T1000 (cell line): ENCODE data around the gene MMEL1.
"Not testable (repeated sequence)": the region's sequence is repeated elsewhere in the genome, so short reads cannot be mapped to it uniquely, and the experiment has no call there.

Experiments used
- DNase-seq: peaks from one replicate; lab custom pipeline; 2025; ENCODE audit warnings: mixed read lengths; lab: John Stamatoyannopoulos, UW

MMEL1 gene

DNA sequence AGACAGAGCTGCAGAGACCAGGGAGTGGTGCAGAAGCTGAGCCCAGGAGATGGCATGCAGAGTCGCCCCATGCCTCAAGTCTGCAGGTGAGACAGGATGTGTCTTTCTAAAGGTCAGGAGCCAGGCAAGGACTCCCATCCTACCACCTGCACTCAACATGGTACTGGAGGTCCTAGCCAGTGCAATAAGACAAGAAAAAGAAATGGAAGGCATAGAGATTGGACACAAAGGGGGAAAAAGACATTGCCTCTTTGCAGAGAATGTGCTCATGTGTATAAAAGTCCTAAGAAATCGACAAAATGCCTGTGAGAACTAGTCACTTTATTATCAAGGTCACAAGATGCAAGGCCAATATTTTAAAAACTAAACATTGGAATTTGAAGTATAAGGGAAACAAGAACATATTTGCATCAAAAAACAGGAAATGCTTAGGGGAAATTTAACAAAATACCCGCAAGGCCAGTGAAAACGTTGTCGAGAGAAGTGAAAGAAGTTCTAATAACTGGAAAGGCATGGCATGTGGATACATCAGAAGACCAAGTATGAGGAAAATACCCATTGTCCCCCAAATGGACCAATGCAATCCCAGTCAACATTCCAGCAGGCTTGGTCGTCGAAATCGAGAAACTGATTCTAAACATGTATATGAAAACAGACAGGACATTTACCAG lies 59.4 kb downstream of the MMEL1 start:
- no peak for DNase-seq

DNA sequence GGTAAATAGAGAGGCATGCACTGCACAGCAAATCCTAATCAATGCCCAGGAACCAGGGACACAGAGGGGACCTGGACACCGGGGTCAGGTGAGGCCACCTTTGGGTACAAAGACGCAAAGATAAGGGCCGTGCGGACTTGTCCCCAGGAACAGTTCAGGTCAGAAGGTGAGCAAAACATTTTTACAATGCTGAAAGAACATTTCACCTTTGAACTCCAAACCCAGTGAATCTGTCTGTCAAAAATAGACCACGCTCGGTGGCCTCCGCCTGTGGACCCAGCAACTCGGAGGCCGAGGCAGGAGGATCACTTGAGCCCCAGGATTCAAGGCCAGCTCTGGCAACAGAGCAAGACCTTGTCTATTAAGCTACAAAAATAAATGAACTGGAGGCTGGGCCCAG lies 61.5 kb downstream of the MMEL1 start:
- no peak for DNase-seq

DNA sequence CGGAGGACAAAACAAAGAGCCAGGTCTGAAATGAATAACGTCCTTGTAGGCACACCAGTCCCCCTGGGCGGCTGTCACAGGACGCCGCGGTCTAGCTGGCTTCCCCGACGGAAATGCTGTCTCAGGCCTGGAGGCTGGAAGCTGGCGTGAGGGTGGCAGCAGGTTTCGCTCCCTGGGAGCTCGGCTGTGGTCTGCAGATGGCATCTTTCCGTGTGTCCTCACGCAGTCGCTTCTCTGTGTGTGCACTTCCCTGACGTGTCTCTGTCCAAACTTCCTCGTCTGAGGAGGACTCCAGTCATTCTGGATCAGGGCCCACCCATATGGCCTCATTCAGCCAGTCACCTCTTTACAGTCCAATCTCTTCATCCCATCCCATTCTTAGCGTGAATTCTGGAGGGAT lies 62.5 kb downstream of the MMEL1 start:
- DNase-seq, result no peak

DNA sequence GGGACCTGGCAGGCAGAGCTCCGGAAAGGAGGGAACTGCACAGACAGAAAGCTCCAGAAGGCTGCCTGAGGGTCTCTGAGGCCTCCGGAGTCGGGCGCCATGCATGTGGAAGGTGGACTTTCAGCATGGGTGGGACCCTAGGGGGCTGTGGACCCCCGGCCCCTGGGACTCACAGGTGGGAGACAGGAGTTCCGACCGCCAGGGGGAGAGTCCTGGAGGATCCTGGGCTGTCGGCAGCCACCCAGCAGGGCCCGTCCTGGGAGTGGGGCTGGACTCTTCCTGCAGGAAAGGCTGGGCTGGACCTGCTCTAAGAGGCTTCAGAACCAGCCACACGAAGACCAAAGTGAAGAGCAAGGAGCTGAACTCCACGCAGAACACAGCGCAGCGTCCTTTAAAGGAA lies 63.1 kb downstream of the MMEL1 start:
- not testable (repeated sequence) for DNase-seq

DNA sequence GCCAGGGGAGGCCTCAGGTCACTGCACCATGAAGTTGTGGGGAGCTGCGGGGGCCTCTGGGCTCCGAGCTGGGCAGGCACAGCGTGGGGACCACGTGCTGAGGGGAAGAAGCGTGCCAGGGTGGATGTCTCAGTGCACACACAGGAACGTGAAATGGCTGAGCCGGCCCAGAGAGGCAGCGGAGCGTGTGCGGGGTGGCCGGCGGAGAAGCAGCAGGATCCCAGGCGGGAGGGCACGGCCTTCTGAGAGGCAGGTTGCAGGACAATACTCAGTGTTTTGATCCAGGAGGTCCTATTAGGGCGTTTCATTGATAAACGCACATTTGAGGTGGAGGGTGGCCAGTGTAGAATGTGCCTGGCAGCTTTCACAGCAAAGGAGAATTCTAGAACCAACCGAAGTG lies 63.8 kb downstream of the MMEL1 start:
- DNase-seq, result no peak

DNA sequence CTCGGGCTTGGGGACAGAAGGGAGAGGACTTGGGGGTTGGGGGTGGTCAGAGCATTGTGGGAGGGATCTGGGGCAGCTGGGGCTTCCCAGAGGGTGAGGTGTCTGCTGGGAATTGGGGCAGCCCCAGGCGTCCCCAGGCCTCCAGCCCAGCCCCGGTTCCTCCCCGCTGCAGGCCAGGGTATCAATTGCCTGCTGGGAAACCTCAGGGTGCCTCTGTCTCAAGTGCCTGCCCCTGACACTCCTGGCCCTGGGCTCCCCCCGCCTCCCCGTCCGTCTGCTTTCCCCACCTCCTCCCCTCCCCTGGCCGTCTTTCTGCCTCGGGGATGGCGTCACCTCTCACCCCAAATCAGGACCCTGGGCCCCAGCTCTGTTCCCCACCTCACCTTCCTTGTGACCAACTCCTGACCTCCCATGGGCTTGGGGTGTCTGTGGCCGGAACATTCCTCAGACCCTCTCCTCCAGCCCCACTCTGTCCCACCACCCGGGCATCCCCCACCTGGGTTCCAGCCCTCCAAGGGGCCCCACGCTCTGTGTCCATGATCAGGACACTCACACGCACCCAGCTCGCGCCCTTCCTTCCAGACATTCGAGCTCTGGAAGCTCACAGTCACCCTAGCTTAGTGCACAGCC lies 64.5 kb downstream of the MMEL1 start:
- not testable (repeated sequence) for DNase-seq

DNA sequence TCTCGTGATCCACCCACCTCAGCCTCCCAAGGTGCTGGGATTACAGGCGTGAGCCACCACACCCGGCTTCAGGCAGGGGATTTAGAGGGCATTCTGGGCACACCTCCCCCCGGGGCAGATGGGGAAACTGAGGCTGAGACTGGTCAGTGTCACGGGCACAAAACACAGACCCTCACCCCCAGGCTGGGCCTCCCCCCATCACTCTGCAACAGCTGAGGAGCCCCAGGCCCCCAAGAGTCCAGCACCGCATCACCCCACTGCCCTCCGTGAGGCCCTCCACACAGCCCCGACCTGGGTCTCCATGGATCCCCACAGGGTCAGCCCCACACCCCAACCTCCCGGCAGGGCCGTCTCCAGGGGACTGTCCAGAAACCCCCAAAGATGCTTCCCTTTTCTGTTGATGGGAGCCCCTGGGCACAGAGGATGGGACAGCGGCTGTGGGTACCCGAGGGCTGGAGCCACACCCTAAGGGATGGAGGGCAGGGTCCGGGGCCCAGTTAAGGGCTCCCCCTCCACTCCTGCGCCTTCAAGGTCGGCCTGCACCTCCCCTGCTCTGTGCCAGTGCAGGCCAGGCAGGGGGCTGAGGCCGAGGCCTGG lies 65.6 kb downstream of the MMEL1 start:
- DNase-seq, result no peak

DNA sequence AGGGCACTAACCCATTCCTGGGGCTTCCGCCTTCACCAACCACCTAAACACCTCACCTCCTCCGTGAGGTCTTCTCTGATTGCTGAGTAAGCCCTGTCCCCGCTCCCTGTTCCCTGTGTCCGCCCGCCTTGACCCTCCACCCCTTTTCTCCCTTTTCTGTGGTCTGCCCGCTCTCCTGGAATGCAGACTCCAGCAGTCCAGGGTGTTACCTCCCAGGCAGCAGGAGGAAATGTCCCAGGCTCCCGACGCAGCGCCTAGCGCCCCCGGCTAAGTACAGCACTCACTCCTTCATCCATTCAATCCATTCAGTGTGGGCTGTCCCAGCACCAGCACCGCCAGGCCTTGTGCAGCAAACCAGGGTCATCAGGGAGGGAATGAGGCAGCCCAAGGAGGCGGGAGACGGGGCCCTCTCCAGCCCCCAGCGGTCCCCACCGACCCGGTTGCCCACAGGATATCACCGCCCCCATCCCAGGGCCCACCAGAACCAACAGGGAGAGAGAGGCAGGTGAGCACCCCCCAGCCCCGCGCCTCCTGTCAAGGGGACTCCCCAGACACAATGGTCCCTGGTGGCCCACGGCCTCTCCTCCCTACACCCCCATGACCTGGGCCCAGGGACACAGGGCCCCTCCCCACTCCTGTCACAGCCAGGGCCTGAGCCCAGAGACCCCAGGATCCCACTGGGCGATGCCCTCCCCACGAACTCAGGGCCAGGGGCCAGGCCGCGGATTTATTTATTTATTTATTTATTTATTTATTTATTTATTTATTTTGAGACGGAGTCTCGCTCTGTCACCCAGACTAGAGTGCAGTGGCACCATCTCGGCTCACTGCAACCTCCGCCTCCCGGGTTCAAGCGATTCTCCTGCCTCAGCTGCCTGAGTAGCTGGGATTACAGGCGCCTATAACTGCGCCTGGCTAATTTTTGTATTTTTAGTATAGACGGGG lies 66.4 kb downstream of the MMEL1 start:
- no peak for DNase-seq

DNA sequence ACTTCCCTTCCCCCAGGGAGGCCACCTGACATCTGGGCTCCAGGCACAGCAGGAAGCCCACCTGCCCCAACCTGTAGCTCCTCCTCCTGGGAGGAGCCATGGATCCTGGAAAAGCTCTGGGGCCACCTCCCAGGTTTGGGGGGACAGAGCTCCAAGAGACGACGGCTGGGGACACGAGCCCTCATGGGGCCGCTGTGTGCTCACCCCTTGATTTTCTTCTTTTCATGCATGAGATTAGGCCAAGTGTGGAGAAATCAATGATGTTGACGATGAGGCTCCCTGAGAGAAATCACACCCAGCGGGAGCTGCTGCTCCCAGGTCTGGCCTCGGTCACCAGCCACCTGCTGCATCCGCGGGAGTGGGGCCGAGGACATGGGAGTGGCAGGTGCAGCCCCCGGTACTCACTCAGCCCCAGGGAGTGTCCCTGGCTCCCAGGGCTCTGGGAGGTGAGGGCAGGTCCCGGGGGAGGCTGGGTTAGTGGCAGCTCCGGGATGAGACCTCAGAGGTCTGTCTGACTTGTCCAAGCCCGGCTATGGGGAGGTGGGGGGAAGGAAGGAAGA lies 67.9 kb downstream of the MMEL1 start:
- DNase-seq, result no peak

DNA sequence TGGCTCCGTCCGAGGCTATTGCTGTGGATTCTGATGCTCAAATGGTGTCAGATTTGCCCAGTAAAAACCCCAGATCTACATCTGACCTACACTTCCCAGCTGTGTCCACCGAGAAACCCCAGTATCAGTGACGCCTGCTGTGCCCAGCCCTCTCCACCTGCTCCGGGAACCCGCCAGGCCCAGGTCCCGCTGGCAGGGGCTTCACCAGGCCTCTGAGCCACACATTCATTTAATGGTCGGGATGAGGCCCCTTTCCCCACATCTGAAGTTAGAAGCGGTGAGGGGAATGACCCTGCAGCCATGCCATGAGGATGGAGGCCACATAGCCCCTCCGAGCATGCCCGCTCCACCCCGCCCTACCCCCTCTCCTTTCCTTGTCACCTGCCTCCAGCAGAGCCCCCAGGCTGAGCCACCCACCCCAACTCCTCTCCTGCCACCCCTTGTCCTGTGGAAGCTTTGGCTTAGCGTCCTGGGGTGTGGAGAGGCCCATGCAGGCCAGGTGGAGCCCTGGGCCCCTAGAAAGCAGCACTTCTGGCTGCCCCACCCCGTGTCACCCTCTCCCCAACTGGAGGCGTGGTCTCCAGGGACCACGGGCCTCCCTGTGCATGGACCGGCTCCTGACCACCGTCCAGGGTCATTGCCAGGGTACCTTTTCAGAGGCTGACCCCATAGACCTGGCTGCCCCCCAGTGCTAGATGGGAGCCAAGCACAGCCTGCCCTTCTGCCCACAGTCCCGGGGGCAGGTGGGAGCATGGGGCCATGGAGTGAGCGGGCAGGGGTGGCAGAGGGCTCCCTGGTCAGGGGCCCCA lies 68.6 kb downstream of the MMEL1 start:
- DNase-seq, result no peak

DNA sequence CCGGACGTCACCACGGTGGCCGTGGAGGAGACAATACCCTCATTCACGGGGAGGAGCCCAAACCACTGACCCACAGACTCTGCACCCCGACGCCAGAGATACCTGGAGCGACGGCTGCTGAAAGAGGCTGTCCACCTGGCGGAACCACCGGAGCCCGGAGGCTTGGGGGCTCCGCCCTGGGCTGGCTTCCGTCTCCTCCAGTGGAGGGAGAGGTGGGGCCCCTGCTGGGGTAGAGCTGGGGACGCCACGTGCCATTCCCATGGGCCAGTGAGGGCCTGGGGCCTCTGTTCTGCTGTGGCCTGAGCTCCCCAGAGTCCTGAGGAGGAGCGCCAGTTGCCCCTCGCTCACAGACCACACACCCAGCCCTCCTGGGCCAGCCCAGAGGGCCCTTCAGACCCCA lies 69.6 kb downstream of the MMEL1 start:
- no peak for DNase-seq

DNA sequence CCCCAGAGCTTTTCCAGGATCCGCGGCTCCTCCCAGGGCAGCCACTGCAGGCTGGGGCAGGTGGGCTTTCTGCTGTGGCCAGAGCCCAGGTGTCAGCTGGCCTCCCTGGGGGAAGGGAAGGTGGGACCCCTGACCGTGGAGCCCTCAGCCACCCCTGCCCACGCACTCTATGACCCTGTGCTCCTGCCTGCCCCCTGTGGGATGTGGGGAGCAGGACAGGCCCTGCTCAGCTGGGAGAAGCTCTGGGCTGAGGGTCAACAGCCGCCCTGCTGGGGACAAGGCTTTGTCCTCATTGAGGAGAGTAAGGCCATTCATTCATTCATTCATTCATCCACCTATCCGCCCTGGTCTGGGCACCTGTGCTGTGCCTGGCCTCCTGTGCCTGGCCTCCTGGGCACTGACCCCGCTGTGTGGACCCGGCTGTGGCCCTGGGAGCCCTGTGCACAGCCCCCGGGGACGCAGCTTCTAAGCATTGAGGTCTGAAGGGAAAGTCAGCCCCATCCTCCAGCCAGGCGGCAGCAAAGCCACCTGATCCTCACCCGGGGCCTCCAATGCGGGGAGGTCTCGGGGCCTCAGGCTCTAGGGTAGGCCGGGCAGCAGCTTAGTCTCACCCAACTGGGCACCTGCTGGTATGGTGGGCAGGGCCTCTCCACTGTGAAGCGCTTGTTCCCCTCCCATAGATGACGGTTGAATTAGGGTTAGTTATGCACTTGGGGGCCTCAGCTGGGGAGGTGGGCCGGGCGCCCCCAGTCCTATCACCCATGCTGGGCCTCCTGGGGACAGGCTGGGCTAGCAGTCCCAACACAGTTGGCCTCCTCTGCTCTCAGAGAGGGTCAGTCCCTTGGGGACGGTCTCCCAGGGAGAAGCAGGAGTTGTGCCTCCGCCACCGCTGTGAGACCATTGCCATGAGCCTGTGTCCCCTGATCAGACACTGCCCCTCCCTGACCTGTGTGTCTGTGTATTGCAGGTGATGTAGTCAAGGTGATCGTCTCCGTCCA lies 70.6 kb downstream of the MMEL1 start:
- no peak for DNase-seq

DNA sequence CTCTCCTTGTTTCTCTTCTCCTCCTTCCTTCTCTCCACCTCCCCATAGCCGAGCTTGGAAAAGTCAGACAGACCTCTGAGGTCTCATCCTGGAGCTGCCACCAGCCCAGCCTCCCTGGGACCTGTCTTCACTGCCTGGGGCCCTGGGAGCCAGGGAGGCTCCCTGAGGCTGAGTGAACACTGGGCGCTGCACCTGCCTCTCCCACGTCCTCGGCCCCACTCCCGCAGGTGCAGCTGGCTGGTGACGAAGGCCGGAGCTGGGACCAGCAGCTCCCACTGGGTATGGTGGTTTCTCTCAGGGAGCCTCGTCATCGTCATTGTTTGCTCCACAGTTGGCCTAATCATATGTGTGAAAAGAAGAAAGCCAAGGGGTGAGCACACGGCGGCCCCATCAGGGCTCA lies 71.4 kb downstream of the MMEL1 start:
- DNase-seq, result no peak

DNA sequence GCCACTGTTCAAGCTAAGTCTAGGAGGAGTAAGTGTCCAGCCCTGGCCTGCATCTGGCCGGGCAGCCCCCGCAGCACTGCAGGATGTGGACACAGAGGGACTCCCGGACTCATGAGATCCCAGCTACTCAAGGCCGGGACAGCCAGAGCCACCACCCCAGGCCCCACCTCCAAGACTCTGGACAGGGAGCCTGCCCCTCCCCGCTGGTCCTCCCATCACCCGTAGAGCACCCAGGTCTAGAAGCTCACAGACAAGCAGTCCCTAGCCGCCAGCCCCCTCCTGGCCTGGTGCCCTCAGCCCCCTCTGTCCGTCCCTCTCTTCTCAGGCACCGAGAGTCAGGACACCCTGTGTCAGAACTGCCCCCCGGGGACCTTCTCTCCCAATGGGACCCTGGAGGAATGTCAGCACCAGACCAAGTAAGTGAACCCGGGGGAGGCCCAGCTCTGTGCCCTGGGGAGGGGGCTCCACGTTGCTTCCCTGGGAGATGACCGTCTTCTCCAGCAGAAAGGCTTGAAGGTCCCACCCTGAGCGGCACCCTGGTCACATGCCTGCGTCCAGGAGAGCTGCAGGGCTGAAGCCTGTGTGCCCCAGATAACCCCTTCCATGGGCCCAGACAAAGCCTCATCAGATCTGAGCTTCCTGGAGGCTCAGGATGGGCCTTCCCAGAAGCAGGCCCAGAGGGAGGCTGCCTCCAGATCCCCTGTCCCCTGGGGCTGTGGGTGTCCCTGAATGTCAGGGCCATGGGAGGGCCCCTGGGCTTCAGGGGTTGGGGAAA lies 72.3 kb downstream of the MMEL1 start:
- DNase-seq, result no peak

DNA sequence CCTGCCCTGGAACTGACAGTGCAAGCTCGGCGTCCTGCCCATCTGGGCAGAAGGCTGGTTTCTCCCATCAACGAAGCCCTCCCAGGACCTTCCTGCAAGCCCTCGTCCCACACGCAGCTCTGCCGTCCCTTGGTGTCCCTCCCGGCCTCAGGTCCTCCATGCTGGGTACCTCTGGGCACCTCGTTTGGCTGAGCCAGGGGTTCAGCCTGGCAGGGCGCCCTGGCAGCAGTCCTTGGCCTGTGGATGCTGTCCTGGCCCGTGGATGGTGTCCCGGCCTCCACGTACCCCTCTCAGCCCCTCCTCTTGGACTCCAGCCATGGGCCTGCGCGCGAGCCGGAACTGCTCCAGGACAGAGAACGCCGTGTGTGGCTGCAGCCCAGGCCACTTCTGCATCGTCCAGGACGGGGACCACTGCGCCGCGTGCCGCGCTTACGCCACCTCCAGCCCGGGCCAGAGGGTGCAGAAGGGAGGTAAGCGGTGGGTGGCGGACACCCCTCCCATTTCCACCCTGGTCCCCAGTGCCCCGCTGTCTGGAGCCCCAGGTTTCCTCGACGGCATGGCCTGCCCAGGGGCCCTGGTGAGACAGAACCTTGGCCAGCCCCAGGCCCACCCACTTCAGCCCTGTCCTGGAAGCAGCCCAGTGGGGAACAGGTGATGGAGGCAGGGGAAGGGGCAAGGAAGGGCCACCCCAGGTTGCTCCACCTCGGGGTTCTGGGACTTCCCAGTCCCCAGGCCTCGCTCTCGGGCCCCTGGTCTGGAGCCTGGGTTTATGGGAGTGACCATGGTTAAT lies 73.1 kb downstream of the MMEL1 start:
- no peak for DNase-seq

DNA sequence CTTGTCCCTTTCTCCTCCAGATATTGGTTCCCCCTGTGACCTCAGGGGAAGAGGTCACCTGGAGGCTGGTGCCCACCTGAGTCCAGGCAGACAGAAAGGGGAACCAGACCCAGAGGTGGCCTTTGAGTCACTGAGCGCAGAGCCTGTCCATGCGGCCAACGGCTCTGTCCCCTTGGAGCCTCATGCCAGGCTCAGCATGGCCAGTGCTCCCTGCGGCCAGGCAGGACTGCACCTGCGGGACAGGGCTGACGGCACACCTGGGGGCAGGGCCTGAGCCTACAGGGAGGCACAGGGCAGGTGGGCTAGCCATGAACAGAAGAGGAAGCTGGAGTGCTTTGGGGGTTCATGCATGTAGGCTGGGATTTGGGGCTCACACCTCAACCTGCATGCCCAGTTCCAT lies 74.0 kb downstream of the MMEL1 start:
- no peak for DNase-seq

DNA sequence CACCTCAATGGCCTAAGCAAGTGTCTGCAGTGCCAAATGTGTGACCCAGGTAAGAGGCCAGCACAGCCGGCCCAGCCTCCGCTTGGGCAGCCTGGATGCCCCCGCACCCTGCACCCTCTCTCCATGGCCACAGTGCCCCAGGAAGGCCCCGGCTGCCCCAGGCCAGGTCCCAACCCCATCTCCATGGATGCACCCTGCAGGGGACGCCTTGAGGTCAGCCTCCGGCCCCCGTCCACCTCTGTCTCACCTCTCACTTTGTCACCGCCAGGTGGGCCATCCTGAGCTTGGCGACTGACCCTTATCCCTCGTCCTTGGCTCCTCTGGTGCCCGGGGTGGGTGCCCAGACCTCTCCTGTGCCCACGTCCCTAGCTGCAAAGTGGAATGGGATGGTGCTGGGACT lies 74.4 kb downstream of the MMEL1 start:
- no peak for DNase-seq
